LNCAP (cell line): ENCODE results near the gene CWF19L1.

Experiments used
- TF ChIP-seq, protein P1 (sequence below): fragments of 450-650 bp; IDR thresholded peaks from 2 replicates; pipeline ENCODE4 v1.5.1; 2017; ENCODE audit warnings: mild to moderate bottlenecking

The CWF19L1 gene

DNA sequence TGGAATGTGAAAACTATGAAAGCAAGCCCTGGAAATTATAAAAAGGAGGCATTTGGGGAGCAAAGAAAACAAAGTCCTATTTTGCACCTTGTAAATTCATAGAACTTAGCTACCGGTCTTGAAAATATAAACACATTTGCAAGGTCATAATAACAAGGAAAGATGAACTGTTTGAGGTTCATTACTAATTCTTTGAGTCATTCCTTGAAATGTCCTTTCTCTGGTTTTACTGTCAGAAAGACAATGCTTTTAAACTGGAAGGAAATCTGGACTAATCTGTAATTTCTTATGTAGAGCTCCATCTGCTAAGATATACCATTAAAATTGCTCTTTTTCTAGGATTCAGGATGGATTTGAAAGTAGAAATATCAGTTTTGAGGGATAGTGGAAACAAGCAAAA is 83.0 kb downstream of the CWF19L1 start:
- TF ChIP-seq, protein P1, sequence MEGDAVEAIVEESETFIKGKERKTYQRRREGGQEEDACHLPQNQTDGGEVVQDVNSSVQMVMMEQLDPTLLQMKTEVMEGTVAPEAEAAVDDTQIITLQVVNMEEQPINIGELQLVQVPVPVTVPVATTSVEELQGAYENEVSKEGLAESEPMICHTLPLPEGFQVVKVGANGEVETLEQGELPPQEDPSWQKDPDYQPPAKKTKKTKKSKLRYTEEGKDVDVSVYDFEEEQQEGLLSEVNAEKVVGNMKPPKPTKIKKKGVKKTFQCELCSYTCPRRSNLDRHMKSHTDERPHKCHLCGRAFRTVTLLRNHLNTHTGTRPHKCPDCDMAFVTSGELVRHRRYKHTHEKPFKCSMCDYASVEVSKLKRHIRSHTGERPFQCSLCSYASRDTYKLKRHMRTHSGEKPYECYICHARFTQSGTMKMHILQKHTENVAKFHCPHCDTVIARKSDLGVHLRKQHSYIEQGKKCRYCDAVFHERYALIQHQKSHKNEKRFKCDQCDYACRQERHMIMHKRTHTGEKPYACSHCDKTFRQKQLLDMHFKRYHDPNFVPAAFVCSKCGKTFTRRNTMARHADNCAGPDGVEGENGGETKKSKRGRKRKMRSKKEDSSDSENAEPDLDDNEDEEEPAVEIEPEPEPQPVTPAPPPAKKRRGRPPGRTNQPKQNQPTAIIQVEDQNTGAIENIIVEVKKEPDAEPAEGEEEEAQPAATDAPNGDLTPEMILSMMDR: no peak

DNA sequence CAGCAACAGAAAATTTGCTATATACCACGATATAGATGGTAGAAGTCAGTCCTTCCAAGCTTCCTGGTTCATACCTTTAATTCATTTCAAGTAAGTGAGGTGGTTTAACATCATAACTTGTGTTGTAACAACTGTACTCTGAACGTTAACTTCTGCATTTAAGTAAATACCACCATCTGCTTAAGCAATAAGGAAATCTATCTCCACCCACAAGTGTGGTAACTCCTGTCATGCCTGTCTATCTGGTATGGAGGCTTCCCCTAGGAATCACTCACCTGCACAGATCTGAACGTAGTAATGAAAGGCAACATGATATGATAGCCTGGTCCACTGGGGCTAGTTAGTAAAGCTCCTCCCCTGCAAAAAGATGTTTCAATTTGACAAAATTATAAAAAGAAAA is 84.0 kb downstream of the CWF19L1 start:
- TF ChIP-seq, protein P1: no peak

DNA sequence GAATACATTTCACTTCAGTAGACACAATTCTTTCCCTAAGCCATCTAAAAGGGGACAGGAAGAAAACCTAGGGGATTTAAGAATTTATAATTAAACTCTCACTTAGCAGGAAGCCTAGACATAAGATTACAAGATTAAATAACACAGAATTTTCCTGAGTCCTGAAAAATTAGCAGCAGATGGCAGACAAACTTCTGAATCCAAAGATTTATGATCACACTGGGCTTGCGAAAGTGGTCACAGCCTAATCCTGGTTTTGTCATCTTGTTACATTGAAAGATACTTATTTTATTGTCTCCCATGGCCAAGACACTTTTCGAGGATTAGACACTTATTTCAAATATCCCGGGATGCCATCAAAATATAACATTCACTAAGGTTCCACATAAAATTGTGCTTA is 84.5 kb downstream of the CWF19L1 start:
- TF ChIP-seq, protein P1: no peak
